Fibroblast of mammary gland (primary cell): ENCODE measurements around the gene TCF7L1.
A peak's percentile ranks its signal among the peaks of the same experiment; 100 is the strongest.

Experiments
- DNase-seq: peaks from one replicate; pipeline ENCODE4 v3.0.0-alpha.2; 2010; ENCODE audit warnings: low read depth
- H3K4me3 ChIP-seq: 2 replicates; pipeline ENCODE4 v1.5.1; 2011; ENCODE audit warnings: low read depth, mild to moderate bottlenecking, low read length, moderate library complexity; ENCODE audit not compliant: control insufficient read depth
- TF ChIP-seq, protein P1 (sequence below): conservative IDR thresholded peaks from 2 replicates; pipeline ENCODE4 v1.5.1; 2011; ENCODE audit warnings: low read depth, low read length, inconsistent platforms; ENCODE audit not compliant: control insufficient read depth, insufficient read depth

Gene TCF7L1

GRCh38 chr2:85166021-85166420, 32.8 kb downstream of the TCF7L1 start:
- TF ChIP-seq, protein P1, sequence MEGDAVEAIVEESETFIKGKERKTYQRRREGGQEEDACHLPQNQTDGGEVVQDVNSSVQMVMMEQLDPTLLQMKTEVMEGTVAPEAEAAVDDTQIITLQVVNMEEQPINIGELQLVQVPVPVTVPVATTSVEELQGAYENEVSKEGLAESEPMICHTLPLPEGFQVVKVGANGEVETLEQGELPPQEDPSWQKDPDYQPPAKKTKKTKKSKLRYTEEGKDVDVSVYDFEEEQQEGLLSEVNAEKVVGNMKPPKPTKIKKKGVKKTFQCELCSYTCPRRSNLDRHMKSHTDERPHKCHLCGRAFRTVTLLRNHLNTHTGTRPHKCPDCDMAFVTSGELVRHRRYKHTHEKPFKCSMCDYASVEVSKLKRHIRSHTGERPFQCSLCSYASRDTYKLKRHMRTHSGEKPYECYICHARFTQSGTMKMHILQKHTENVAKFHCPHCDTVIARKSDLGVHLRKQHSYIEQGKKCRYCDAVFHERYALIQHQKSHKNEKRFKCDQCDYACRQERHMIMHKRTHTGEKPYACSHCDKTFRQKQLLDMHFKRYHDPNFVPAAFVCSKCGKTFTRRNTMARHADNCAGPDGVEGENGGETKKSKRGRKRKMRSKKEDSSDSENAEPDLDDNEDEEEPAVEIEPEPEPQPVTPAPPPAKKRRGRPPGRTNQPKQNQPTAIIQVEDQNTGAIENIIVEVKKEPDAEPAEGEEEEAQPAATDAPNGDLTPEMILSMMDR = no peak
- no peak overlapping the region for H3K4me3 ChIP-seq
- DNase-seq = no peak

GRCh38 chr2:85167479-85167878, 34.3 kb downstream of the TCF7L1 start:
- TF ChIP-seq, protein P1 = no peak
- H3K4me3 ChIP-seq = no peak overlapping the region
- DNase-seq = no peak

- TF ChIP-seq, protein P1 = no peak
- DNase-seq = no peak
Measured at GRCh38 chr2:85168942-85169341, 35.8 kb downstream of the TCF7L1 start.

GRCh38 chr2:85169581-85169980, 36.4 kb downstream of the TCF7L1 start:
- TF ChIP-seq, protein P1 = no peak
- no peak for DNase-seq
- no peak overlapping the region for H3K4me3 ChIP-seq

More at GRCh38 chr2:85168942-85169341, 35.8 kb downstream of the TCF7L1 start:
- no peak overlapping the region for H3K4me3 ChIP-seq

GRCh38 chr2:85170938-85171475, 37.8 kb downstream of the TCF7L1 start:
- H3K4me3 ChIP-seq = no peak overlapping the region
- peak; percentile 42 for DNase-seq

GRCh38 chr2:85171916-85172315, 38.7 kb downstream of the TCF7L1 start:
- TF ChIP-seq, protein P1 = no peak
- DNase-seq = no peak
- no peak overlapping the region for H3K4me3 ChIP-seq

More at GRCh38 chr2:85170938-85171475, 37.8 kb downstream of the TCF7L1 start:
- TF ChIP-seq, protein P1 = no peak

DNA sequence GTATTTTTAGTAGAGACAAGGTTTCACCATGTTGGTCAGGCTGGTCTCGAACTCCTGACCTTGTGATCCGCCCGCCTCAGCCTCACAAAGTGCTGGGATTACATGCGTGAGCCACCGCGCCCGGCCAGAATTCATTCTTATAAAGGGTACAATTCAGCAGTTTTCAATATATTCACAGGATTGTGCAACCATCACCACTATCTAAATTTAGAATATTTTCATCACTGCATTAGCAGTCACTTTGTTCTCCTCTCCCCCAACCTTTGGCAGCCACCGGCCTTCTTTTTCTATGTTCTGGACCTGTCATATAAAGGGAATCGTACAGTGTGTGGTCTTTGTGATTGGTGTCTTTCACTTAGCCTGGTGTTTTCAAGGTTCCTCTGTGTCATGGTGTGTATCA, 40.7 kb downstream of the TCF7L1 start:
- no peak overlapping the region for H3K4me3 ChIP-seq
- DNase-seq = peak; percentile 48
- TF ChIP-seq, protein P1 = no peak
